SHP77 treated with DMSO at 0.1 percent for 48 hours (cell line): ENCODE data around the gene SEMA4B.

Experiments used
- DNase-seq: peaks from one replicate; lab custom pipeline; 2025; lab: John Stamatoyannopoulos, UW

The SEMA4B gene

DNA sequence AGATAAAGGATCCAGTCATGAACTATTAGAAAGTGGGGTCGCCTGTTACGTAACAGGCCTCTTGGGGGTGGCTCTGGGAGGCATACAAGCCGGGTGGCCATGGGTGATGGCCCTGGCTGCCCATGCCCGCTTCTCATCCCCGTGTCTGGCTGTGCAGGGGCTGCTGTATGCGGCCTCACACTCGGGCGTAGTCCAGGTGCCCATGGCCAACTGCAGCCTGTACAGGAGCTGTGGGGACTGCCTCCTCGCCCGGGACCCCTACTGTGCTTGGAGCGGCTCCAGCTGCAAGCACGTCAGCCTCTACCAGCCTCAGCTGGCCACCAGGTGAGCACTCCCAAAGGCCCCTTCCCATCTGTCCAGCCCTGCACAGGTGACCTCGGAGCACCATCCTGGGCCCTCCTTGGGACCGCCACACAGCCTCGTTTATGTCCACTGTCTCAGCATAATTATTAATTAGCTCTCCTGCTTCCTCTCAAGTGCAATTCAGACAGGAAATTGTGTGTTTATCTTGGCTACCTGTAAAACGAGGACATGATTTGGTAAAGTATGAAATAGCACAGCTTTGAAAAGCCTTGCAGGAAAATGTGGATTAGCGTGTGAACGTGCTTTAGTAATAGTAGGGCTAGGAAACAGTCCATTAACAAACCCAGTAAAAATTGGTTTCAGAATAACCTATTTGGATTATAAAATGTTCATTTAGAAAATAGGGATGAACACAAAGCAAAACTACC, 24.5 kb downstream of the SEMA4B start:
- no peak for DNase-seq

DNA sequence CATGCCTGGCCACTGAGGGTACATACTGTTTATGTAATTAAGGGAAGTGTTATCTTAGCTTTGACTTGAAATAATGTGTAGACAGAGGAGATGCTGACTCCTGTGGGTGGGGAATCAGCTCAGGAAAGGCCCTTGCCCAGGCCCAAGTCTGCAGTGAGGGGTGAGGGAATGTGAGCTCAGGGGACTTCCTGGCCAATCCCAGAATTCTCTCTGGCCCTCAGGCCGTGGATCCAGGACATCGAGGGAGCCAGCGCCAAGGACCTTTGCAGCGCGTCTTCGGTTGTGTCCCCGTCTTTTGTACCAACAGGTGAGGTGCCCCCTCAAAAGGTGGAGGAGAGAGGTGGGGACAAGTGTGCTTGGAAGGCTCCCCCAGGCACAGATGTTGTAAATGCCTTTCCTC, 26.2 kb downstream of the SEMA4B start:
- DNase-seq: no peak

DNA sequence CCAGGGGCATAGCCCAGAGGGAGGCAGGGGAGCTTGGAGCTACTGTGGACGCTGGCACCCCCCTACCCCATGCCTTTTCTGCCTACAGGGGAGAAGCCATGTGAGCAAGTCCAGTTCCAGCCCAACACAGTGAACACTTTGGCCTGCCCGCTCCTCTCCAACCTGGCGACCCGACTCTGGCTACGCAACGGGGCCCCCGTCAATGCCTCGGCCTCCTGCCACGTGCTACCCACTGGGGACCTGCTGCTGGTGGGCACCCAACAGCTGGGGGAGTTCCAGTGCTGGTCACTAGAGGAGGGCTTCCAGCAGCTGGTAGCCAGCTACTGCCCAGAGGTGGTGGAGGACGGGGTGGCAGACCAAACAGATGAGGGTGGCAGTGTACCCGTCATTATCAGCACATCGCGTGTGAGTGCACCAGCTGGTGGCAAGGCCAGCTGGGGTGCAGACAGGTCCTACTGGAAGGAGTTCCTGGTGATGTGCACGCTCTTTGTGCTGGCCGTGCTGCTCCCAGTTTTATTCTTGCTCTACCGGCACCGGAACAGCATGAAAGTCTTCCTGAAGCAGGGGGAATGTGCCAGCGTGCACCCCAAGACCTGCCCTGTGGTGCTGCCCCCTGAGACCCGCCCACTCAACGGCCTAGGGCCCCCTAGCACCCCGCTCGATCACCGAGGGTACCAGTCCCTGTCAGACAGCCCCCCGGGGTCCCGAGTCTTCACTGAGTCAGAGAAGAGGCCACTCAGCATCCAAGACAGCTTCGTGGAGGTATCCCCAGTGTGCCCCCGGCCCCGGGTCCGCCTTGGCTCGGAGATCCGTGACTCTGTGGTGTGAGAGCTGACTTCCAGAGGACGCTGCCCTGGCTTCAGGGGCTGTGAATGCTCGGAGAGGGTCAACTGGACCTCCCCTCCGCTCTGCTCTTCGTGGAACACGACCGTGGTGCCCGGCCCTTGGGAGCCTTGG, 27.0 kb downstream of the SEMA4B start:
- no peak for DNase-seq

DNA sequence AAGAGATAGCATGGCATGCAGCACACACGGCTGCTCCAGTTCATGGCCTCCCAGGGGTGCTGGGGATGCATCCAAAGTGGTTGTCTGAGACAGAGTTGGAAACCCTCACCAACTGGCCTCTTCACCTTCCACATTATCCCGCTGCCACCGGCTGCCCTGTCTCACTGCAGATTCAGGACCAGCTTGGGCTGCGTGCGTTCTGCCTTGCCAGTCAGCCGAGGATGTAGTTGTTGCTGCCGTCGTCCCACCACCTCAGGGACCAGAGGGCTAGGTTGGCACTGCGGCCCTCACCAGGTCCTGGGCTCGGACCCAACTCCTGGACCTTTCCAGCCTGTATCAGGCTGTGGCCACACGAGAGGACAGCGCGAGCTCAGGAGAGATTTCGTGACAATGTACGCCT, 27.8 kb downstream of the SEMA4B start:
- DNase-seq: no peak

DNA sequence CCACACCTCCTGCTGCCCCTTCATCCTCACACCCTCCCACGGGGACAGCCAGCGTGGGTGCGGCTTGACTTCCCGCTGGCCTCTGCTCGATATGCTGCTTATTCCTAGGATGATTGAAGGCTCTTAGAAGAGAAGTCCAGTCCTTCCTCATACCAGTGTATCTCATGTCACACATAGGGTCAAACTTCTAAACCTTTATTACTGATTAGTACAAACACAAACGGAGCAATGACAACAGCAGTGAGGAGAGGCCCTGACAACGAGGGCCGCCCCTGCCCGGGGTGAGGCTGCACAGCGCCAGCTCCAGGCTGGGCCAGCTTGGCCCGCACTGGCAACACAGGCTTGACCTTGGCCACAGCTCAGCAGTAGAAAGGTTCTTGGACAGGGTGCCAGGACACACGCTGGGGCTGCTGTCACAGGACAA, 29.0 kb downstream of the SEMA4B start:
- DNase-seq: no peak

DNA sequence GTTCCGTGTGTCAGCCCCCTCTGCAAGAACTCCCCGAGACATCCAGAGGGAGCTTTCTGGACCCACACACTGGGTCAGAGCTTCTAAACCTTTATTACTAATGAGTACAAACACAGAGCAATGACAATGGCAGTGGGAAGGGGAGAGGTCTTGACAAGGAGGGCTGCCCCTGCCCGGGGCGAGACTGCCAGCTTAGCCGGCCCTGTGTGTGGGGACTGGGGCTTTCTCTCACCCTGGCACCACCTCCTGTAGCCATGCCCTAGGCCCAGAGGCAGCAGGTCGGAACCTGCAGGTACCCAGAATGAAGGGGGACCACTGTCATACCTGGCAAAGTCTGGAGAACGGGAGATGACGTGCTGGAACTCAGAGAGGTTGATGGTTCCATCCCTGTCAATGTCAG, 29.5 kb downstream of the SEMA4B start:
- no peak for DNase-seq

DNA sequence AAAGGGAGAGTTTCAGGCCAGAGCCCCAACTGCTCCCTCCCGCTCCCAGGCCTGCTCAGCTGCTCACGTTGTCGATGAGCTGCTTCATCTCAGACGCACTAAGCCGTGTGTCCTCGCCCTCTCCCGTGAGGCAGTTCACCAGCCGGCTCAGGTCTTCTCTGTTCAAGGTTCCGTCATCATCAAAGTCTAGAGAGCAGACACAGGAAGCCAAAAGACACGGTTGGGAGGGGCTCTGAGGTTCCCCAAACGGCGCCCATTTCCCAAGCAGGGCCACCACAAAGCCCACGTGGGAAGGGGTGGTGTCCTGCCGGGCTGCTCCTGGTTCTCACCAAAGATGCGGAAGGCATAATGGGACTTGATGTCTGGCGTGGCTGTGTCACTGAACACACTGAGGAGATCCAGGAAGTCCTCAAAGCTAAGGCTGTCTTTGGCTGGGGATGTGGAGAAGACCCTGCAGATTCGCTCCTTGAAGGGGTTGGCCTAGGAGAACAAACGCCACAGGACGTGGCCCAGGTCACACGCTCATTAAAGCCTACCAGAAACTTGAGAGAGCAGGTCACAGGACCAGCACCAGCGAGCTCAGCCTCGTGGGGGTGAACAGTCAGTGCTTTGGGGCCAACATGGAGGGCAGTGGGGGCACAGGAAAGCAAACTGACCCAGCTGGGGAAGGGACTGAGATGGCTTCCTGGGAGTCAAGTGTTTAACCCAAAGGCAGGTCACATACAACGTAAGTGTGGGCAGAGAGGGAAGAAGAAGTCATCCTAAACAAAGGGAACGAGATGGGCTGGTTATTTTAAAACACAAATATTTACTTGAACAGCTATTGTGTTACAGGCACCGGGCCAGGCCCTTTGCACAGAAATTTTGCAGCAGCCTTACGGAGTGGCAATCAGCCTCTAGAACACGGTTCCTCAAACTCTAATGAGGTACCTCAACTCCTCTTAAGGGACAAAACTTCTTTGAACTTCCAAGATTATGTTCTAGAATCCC, 30.2 kb downstream of the SEMA4B start:
- DNase-seq: no peak

DNA sequence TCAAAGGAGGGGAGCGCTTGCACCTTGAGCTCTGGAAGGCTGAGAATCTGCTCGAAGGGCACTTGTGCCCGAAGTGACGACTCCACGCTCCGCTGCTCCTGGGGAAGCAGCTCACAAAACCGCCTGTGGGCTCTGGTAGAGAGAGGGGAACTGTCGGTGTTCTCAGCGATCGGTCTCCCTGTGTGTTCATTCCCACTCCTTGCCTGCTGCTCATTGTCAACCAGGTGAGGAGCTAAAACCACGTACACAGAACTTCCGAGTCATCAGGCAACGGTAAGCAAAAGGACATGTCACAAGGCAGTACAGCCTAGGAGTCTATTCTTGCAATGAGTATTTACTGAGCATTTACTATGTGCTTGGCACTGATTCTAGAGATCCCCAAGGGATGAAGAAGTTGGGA, 31.1 kb downstream of the SEMA4B start:
- DNase-seq: no peak

DNA sequence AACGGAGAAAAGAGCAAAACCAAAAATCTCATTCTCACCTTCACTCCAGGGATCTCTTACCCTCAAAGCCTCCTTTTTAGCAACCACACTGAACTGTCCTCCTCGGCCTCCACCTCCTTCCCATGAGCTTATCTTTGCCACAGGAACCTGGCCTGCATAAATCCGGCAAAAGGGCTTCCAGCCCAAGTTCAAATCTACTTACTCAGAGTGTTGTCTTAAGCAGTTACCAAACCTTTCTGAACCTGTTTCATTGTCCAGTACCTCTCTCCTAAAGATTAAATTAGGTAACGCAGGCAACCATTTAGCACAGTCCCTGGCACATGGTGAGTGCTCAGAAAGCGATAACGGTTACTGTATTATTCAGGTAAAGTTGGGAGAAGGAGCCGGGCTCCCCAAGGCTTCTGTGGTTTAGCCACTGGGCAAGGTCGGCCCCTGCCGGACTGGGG, 31.8 kb downstream of the SEMA4B start:
- DNase-seq: no peak

DNA sequence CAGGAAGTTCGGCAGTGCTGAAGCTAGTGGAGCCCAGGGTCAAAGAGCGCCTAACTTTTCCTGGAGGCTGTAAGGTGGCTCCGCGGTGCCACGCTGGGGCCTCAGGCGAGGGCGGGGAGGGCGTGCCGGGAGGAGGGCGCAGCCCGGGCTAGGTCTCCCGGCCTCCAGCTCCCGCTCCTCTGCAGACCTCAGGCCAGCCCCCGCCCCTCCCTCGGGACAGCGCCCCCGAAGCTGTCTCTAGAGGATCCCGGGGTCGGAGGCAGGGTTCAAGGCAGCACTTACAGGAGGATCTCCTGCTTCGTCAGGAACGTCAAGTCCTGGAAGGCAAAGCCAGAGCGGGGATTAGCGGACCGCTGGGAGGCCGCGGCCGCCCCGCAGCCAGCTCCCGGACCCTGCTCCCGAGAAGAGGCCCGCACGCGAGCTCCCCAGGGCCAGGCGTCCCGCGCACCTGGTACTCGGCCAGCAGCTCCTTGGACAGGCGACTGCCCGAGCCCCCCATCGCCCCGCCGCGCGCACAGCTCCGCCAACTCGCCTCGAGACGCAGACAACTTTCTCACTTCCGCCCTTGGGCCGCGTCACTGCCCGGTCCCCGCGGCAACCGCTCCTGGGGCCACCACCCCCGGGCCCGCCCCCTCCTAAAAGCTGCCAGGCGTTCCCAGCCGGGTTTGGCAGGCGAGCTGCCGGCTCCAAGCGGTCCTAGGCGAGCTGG, 32.4 kb downstream of the SEMA4B start, which contains the start of gene CIB1:
TSS of gene CIB1 (minus strand) at position 555 of the 709 bp plus-strand sequence. CDS start at position 499, 56 bp downstream.
- DNase-seq: peak; percentile 69

DNA sequence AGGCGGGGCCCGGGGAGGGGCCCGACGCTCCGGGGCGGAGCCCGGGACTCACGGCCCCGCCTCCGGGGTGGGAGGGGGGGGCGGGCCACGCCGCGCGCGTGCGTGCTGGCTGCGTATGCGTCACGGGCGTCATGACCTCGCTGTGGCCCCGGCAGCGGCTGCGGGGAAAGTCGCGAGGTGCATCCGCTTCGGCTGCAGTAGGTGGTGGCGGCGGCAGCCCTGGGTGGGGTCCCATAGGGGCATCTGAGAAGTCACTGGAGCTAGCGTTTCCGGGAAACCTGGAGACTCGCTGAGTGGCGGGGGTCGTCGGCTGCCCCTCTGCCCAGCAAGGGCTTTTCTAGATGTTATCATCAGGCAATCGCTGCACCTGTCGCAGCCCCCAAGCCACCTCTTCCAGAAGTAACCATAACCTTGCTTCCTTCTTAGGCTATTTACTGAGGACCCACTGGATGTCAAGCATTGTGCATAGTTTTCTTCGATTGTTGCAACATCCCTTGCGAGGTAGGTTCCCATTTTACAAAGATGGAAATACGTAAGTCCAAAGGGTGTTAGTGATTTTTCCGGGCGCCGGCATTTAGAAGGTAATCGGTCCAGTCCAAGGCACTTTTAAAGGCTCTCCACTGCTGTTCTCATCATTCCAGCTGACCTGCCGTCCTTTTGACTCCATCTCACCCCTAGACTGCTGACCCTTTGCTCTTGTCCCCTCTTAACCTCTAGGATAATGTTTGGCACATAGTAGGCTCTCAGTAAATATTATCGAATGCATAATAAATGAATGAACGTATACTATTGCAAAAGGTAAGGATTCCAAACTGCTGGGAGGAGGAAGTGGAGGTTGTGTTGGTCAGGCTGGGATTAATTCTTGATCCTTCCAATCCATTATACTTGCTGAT, 33.2 kb downstream of the SEMA4B start, which contains the start of gene GDPGP1:
TSS of gene GDPGP1 (plus strand) at position 114 of the 893 bp plus-strand sequence. CDS start 6,700 bp downstream, outside the sequence.
- DNase-seq: no peak

DNA sequence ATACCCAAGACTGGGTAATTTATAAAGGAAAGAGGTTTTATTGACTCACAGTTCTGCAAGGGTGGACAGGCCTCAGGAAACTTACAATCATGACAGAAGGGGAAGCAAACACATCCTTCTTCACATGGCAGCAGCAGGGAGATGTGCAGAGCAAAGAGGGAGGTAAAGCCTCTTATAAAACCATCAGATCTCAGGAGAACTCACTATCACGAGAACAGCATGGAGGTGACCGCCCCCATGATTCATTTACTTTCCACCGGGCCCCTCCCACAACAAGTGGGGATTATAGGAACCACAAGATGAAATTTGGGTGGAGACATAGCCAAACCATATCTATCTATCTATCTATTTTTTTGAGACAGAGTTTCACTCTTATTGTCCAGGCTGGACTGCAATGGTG, 38.2 kb downstream of the SEMA4B start:
- no peak for DNase-seq

DNA sequence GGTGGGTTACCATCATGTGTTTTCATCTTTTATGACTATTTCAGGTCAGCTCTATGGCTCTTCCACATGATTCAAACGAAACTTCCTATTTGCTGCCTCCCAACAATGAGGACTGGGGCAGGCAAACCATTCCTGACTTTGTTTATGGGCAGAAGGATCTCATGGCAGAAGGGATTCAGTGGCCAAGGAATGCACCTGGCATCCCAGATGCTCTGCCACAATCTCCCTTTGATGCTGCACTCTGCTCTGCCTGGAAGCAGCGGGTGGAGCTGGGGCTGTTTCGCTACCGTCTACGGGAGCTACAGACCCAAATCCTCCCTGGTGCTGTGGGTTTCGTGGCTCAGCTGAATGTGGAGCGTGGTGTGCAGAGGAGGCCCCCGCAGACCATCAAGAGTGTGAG, 39.7 kb downstream of the SEMA4B start:
- no peak for DNase-seq

DNA sequence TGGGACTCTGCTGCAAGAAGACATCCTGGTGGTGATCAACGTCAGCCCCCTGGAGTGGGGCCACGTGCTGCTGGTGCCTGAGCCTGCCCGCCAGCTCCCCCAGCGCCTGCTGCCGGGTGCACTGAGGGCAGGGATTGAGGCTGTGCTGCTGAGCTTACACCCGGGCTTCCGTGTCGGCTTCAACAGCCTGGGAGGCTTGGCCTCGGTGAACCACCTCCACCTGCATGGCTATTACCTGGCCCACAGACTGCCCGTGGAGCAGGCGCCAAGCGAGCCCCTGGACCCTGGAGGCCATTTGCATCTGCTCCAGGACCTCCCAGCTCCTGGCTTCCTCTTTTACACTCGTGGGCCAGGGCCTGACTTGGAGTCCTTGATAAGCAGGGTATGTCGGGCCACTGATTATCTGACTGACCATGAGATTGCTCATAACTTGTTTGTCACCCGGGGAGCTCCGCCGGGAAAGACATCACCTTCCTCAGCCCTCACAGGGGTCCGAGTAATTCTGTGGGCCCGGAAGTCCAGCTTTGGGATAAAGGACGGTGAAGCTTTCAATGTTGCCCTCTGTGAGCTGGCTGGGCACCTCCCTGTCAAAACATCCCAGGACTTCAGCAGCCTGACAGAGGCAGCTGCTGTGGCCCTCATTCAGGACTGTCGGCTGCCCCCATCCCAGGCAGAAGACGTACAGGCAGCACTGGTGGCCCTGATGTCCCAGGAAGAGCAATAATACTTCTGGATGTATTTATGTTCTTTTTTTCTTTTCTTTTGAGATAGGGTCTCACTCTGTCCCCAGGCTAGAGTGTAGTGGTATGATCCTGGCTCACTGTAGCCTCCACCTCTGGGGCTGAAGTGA, 40.4 kb downstream of the SEMA4B start:
- no peak for DNase-seq

DNA sequence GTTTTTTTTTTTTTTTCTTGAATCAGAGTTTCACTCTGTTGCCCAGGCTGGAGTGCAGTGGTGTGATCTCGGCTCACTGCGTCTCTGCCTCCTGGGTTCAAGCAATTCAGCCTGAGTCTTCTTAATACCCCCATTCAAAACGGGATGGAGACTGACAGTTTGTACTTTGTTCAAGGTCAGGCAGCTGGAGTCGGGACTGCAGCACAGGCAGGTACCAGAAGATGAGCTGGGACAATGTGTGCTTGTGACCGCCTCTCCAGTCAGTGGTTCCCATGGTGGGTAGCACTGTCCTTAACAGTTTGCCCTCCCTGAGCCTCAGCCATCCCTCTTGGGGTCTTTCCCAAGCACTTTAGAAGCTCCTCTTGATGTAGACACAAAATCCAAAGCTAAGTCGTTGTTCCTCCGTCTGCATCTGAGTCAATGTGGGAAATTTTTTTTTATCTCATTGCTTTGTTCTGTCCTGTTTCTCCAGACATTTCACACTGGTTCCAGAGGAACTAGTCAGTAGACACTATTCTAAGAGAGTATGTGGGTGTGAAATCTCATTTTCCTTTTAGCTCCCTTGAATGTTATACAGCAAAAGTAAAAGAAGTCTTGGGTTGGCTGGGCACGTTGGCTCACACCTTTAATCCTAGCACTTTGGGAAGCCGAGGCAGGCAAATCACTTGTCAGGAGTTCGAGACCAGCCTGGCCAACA, 43.0 kb downstream of the SEMA4B start:
- DNase-seq: no peak

DNA sequence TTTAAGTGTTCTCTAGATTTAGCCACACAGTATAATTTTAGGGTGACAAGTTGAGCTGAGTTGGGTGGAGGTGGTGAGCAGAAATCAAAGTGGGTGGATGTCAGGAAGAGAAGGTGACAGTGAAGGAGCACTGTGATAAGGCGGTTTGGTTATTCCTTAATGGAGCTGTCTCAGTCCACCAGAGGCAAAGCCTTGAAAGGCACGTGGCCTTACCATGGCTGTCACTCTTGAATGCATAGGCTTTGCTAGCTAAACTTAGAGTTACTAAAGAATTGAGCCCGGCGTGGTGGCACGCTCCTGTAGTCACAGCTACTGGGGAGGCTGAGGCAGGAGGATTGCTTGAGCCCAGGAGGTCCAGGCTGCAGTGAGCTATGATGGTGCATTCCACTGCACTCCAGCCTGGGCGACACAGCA, 47.7 kb downstream of the SEMA4B start:
- no peak for DNase-seq

DNA sequence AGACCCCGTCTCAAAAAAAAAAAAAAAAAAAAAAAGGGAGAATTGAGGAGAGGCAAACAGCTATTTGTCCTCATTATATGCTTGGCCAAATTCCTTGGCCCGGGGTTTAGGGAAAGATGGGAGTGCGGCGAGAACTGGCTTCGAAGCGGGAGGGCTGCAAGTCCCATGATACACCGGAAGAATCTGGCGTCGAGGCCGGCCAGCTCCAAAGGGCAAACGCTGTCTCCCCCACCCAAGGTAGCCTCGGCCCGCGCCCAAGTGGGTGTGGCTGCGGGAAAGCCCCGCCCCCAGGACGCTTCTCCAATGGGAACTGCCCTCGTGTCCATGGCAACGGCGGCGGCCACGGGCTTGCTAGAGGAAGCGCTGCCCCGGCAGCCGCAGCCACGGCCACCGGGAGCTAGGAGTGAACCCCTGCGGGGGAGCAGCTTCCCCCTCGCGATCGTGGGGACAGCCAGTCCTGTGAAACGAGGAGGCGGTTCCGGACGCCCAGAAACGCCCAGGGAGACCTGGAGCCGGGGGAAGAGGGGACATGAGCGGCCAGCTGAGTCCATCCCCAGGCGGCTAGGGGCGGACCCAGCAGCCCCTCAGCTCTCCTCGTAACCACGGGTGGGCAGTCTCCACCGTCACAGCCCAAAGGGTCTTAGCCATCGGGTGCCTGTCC, 48.2 kb downstream of the SEMA4B start, which contains the start of gene TTLL13:
TSS of gene TTLL13 (plus strand) at position 354 of the 661 bp plus-strand sequence. CDS start 1,075 bp downstream, outside the sequence.
- peak; percentile 89 for DNase-seq

DNA sequence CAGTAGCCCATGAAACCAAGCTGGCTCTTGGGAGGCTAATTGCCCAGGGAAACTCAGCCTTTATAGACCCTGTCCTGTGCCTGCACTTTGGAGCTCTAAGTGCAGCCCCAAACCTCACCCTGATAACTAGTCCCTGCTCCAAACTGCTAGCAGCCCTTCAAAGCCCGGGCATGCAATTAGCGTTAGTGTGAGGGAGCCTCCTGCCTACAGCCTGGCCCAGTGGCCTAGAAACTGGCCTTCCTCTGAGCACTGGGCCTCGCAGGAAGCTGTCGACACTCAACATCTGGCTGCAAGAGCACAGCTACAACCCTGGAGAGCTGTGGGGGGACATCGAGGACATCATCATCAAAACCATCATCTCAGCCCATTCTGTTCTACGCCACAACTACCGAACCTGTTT, 56.6 kb downstream of the SEMA4B start:
- DNase-seq: no peak
